Measurements from ENCODE around the gene GCNA.
"Not testable (repeated sequence)": the region's sequence is repeated elsewhere in the genome, so short reads cannot be mapped to it uniquely, and the experiment has no call there.

The GCNA gene

GRCh38 chrX:71558920-71559319 is 19.3 kb upstream of the GCNA start:
- DNase-seq (ENCODE audit: low read depth) = no peak

GRCh38 chrX:71559773-71560172 is 18.5 kb upstream of the GCNA start:
- not testable (repeated sequence) for DNase-seq (ENCODE audit: low read depth)

DNA sequence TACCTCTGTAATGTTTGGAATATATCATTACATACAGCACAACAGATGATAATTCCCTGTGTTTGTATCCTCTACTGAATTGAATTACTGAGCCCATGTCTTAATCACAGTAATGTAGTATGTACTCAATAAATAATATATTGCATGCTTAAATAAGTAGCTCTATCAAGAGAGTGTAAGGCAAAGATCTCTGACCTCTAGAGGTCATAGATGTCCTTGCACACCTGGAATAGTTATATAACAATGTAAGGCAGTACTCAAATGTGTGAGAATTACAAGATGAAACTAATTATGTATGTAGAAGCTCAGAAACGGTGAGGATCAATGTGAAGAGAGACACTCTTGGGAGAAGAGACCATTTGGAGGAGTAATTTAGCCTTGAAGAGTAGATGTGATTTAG is 14.3 kb upstream of the GCNA start:
- no peak for DNase-seq (ENCODE audit: low read depth)

- no peak for DNase-seq (ENCODE audit: low read depth)
Measured at GRCh38 chrX:71565474-71566041, 12.7 kb upstream of the GCNA start.

DNA sequence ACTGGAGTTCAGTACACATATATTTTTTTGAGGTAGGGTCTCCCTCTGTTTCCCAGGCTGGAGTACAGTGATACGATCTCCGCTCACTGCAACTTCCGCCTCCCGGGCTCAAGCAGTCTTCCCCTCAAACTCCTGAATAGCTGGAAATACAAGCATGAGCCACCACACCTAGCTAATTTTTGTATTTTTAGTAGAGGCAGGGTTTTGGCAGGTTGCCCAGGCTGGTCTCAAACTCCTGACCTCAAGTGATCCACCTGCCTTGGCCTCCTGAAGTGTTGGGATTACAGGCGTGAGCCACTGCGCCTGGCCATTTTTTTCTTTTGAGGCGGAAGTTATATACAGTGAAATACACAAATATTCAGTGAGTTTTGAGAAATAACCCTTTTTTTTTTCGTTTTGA is 6.8 kb upstream of the GCNA start:
- DNase-seq (ENCODE audit: low read depth) = not testable (repeated sequence)

DNA sequence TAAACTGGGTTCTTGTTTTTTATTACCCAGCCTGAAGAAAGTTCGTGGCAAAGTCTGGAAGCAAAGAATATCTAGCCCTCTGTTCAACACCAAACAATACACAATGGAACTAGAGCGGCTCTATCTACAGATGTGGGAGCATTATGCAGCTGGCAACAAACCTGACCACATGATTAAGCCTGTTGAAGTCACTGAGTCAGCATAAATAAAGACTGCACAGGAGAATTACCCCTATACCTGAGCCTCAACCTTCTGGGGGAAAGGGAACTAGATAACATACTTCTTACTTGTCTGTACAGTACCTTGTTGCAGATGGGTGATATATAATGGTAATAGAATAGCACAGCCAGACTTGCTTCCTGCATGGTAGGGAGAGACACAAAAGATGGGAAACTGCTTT is 4.6 kb upstream of the GCNA start:
- no peak for DNase-seq (ENCODE audit: low read depth)

GRCh38 chrX:71577682-71578081 is 555 bp upstream of the GCNA start:
- no peak for DNase-seq (ENCODE audit: low read depth)

GRCh38 chrX:71579136-71579989 is 1.1 kb downstream of the GCNA start:
- no peak for DNase-seq (ENCODE audit: low read depth)

GRCh38 chrX:71579990-71580380 is 1.7 kb downstream of the GCNA start:
- no peak for DNase-seq (ENCODE audit: low read depth)

DNA sequence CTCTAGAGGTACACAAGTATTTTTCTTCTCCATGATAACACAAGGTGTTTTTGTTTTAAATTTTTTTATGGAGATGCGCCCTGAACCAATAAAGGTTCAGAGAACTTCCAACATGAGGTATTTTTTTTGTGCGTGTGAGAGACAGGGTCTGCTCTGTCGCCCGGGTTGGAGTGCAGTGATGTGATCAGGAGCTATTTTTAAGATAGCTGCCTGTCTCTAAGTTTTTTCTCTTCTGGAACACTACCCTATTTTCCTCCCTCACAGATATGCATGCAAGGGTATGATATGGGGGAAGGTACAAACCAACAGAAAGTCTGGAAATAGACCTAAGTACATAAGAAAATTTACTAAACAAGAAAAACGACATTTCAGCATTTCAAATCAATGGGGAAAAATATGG is 3.0 kb downstream of the GCNA start:
- no peak for DNase-seq (ENCODE audit: low read depth)

DNA sequence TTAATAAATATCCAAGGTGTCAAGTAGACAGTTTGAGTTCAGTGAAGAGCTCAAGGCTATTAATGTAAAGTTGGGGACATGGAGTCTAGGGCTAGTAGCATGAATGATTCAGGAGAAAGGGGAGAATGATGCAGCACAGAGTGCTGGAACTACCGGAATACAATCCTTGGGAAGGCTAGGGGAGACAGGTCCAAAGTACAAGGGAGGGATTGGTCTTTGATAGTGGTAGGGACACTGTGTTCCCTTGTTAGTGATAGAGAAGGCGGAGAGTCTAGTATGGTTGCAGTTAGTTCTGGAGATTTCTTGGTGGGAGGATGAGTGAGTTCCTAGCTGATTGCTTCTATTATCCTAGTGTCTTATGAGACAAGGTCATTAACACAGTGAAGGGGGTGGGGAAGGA is 8.7 kb downstream of the GCNA start:
- DNase-seq (ENCODE audit: low read depth) = no peak

DNA sequence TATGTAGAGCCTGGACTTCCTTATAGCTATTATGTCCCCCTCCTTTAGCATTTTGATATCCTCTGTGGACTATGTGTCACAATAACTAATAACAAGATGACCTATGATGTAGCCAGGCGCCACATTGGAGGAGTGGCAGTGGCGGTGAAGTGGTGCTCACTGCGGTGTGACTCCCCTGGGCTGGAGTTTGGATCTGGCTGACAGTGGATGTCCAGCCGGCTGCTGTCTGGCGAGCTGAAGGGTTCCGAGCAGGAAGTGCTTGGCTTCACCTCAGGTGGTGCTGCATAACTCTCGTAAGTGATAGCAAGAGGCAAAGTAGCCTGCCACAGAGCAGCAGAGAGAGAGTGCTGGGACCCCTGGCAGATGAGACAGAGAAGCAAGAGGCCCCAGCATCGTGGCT is 15.0 kb downstream of the GCNA start:
- DNase-seq (ENCODE audit: low read depth) = not testable (repeated sequence)

DNA sequence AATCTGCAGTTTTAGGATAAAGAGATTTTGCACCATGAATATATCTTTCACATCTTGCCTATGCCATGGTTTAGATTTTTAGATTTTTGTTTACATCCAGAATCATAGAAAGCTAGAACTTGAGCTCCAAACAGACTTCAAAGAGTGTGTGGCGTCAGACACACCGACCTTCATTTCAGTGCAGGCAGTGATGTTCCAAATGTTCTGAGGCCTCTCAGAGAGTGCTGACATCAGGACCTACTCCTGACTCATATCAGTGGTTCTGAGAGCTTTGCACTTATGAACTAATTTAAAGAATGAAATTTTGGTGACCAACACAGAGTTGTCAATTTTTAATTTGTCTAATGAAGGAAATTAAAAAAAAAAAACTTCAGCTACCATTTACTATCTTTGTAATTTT is 21.7 kb downstream of the GCNA start:
- DNase-seq (ENCODE audit: low read depth) = no peak

- no peak for DNase-seq (ENCODE audit: low read depth)
Measured at GRCh38 chrX:71603618-71604017, 25.4 kb downstream of the GCNA start.

- DNase-seq (ENCODE audit: low read depth) = no peak
Measured at GRCh38 chrX:71604141-71604540, 25.9 kb downstream of the GCNA start.

- DNase-seq (ENCODE audit: low read depth) = no peak
Measured at GRCh38 chrX:71604796-71605568, 26.7 kb downstream of the GCNA start.

- DNase-seq (ENCODE audit: low read depth) = no peak
Measured at GRCh38 chrX:71606536-71607216, 28.4 kb downstream of the GCNA start.

- DNase-seq (ENCODE audit: low read depth) = no peak
Measured at GRCh38 chrX:71607488-71607887, 29.3 kb downstream of the GCNA start.

GRCh38 chrX:71609095-71609750 is 31.0 kb downstream of the GCNA start:
- no peak for DNase-seq (ENCODE audit: low read depth)

GRCh38 chrX:71611736-71612135 is 33.5 kb downstream of the GCNA start:
- not testable (repeated sequence) for DNase-seq (ENCODE audit: low read depth)

DNA sequence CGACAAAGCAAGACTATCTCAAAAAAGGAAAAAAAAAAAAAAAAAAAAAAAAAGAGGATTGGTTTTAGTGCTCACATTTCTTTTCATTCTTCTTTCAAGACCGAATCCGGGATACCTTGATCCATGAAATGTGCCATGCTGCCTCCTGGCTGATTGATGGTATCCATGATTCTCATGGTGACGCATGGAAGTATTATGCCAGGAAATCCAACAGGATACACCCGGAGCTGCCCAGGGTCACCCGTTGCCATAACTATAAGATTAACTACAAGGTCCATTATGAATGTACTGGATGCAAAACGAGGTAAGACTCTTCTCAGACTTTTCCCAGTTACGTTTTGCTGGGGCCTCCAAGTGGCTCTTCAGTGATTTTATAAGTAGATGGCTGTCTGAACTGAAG is 34.0 kb downstream of the GCNA start:
- DNase-seq (ENCODE audit: low read depth) = no peak

DNA sequence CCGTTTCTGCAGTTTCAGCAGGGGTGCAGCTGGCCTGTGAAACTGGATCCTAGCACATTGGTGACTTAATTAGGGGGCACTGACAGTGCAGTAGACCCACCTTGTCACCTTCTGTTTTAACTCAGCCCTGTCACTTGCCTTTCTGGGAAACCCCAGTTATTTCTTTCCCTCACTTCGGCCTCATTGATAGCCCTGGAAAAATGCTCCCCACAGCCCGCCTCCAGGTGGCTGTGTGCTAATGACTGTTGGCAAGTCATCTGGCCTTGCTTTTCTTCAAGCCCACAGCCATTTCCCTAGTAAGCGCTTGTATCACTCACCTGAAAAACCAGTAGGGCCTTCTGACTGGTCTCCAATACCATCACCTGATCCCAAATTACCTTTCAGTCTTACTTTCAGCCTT is 36.8 kb downstream of the GCNA start:
- DNase-seq (ENCODE audit: low read depth) = no peak

All from HS-5 (cell line).